NCI-H2196 treated with DMSO at 0.1 percent for 48 hours (cell line): ENCODE results near the gene BYSL.

ENCODE experiments used
- DNase-seq: peaks from one replicate; lab custom pipeline; 2025; ENCODE audit not compliant: unreplicated experiment; lab: John Stamatoyannopoulos, UW

BYSL gene

GRCh38 chr6:41974281-41974825 is 53.1 kb downstream of the BYSL start:
- DNase-seq = no peak

GRCh38 chr6:41975276-41975675 is 54.0 kb downstream of the BYSL start:
- no peak for DNase-seq

- no peak for DNase-seq
Measured at GRCh38 chr6:41976794-41977484, 55.6 kb downstream of the BYSL start.
